Fibroblast of pulmonary artery (primary cell): Measurements from ENCODE around the gene RASGRP2.

Experiments
- DNase-seq: peaks from one replicate; pipeline ENCODE4 v3.0.0-alpha.2; 2010; ENCODE audit warnings: low read depth
- H3K4me3 ChIP-seq: replicated peaks from 2 replicates; pipeline ENCODE4 v1.5.1; 2011; ENCODE audit warnings: low read depth, mild to moderate bottlenecking, control low read depth, low read length, moderate library complexity
- CTCF ChIP-seq: IDR thresholded peaks from 2 replicates; pipeline ENCODE4 v1.5.1; 2011; ENCODE audit warnings: mild to moderate bottlenecking, control low read depth, low read length, inconsistent platforms; ENCODE audit errors: missing control alignments

The RASGRP2 gene

DNA sequence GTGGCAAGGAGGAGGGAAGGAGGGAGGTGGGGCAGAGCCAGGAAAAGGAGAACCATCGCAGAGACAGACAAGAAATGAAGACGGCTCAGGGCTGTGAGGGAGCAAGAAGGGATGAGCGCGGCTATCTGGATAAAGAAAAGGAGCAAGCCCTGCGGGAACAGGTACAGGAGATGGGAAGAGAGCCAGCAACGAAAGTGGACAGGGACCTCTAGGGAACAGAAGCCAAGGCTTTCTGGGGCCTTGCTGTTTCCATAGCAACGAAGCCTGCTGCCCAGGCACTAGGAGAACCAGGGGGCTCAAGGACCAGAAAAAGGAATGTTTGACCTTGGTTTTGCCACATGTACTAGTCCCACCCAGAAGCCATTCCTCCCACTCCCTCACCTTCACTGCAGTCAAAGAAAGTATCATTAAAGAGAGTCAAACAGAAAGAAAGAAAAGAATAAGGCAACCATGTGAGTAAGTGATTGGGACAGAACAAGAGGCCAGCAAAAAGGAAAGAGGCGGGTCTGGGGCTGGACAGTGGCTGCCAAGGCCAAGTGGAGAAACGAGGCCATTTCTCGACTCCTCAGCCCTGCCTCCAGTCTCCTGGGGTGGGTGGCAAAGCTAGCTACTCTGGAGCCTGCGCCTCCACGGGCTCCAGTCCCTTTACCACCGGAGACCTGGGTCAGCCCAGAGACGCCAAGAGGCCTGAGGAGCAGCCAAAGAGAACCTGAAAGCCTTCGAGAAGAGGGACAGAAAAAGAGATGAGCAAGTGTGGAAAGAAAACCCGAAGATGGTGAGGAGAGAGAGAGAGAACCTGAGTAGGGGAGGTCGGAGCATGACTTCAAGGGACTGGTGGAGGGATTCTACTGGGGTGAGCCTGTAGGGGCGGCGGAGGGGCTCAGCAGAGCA, 56.1 kb downstream of the RASGRP2 start:
- no peak for TF ChIP-seq CTCF
- DNase-seq: peak; percentile 4
- no peak overlapping the region for H3K4me3 ChIP-seq

DNA sequence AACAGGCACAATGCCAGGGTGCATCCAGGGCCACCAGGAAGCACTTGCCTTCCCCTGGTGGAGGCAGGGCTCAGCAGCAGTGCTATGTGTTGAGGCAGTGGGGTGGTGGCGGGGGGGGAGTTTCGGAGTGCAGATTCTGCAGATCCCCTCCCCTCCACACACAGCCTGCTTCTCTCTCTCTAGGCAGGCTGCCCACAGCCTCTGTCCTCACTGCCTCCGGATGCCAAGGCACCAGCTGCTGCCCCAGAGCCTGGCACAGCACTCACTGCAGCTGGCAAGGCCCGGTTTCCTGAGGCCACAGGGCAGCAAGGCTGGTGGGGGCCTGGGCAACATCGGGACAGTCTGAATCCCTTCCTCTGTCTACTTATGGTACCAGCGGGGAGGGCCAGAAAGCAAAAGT, 56.7 kb downstream of the RASGRP2 start:
- H3K4me3 ChIP-seq: no peak overlapping the region
- no peak for TF ChIP-seq CTCF
- no peak for DNase-seq

- TF ChIP-seq CTCF: no peak
- DNase-seq: no peak
- no peak overlapping the region for H3K4me3 ChIP-seq
These were observed 57.3 kb downstream of the RASGRP2 start for GRCh38 chr11:64686466-64687170.

DNA sequence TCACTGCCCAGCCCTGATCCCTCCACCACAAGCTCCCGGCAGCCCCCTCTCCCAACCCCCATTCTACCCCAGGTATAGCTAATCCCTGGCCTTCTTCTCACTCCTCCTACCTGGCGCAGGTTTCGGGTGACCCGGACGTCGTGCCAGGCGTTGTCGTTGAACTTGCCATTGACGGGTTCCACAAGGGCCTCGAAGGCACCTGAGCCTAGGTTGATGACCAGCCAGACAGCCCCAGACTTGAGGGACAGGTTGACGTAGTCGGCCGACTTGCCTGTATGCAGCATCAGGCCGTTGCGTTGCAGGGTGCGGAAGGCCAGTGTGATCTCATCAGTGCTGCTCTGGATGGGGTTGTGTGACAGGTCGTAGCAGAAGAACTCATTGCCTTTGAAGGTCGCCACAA, 58.4 kb downstream of the RASGRP2 start:
- DNase-seq: no peak
- no peak for TF ChIP-seq CTCF
- H3K4me3 ChIP-seq: no peak overlapping the region

DNA sequence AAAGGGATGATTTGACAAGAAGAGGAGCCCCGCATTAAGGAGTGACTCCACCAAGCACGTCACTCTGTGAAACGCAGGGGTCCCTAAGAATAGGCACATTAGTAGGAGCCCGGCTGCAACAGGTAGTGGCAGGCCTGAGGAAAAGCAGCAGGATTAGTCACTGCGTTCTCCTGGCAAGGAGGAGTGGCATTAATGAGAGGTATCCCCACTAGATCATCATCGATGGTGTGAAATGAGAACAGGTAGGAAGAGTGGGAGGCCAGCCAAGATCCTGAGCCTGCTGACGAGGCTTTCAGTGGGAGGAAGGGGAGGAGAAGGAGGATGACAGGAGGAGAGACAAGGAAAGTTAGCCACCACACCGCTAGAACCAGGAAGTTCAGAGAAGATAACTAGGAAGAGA, 59.6 kb downstream of the RASGRP2 start:
- no peak for DNase-seq
- H3K4me3 ChIP-seq: no peak overlapping the region
- TF ChIP-seq CTCF: no peak

DNA sequence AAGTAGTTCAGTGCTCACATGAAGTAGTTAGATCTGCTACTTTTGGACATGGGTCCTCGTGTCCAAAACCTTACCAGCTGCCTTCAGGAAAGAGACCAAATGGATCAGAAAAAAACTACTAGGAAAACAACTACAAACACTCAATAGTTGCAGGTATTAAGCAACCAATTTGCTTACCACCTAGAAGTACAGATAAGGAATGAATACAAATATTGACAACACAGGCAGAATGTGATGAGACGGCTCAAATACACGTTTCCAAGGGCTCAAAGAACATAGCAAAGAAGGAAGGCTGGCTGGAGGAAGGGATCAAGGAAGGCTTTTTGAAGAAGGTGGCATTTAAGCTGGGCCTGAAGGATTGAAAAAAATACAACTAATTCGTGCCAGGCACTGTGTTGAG, 62.8 kb downstream of the RASGRP2 start:
- H3K4me3 ChIP-seq: no peak overlapping the region
- no peak for TF ChIP-seq CTCF
- no peak for DNase-seq

DNA sequence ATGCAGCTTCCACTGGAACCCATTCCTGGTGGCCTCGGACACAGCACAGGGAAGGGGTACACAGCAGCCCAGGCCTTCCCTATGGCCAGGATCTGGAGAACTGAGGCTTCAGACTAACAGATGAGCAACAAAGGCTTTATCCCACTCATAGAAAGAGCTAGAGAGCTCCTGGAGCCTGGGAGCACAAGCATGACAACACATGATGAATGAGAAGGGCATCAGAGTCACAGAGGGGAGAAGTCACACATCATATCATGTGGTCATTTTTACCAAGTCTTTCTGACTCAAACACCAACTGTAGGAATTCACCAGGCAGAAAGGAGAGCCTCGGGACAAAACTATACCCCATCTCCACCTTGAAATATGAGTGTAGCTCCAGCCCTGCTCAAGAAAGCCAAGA, 64.1 kb downstream of the RASGRP2 start:
- TF ChIP-seq CTCF: no peak
- no peak overlapping the region for H3K4me3 ChIP-seq

More for the DNA sequence above, 64.1 kb downstream of the RASGRP2 start:
- no peak for DNase-seq
